HG02623 (cell line): ENCODE measurements around the gene NADSYN1.

Experiments used
- ATAC-seq: cut with Tn5 transposase; IDR thresholded peaks from one replicate; pipeline ENCODE4 v1.9.1; 2021; ENCODE audit warnings: moderate library complexity; ENCODE audit not compliant: unreplicated experiment

NADSYN1 gene

DNA sequence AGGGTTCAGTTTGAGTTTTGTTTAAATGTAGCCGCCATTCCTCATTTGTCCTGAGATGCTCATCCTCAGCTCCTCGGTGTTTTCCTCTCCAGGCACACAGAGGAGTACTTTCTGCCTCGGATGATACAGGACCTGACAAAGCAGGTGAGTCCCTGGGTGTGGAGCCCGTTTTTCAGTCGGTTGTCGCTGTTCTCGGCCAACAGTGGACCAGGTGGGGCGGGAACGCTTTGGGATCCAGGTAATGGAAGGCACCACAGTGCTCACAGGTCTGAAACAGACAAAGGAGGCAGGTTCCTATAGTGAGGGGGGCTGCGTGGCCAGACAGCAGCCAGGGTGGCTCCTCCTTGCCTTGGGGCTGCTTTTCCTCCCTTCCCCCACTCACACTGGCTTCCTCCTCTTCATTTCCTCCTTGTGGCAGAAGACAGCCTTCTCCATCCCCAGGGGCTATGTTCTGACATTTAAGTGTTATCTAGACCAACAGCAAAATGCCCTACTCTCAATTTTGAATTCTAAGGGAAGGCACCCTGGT lies 19.4 kb downstream of the NADSYN1 start:
- ATAC-seq = no peak

DNA sequence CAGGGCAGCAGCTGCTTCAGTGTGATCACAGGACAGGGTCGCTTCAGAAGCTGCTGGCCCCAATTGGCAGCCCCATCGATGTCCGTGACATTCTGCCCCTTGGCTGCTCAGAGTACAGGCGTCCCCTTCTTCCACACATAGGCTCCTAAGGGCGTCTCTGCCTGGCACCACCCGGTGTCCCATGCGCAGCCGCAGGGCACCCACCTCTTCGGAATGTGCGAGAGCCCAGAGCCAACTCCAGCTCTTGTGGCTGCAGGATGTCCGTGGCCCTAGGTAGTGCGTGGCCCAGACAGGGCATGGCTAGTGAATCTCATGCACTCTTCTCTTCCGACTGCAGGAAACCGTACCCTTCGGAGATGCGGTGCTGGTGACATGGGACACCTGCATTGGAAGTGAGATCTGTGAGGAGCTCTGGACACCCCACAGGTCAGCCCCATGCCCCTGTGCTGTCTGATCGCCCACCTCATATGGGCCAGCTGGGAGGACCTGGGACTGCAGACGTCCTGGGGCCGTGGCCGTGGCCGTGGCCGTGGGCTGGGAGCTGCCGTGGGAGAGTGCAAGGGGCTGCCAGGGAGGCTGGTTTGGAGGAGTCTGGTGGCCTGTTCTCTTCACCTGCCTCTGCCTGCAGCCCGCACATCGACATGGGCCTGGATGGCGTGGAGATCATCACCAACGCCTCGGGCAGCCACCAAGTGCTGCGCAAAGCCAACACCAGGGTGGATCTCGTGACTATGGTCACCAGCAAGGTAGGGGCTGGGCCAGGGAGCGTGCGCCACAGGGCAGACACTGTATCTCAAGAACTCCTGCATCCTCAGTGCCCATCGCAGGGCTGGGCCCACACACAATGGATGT lies 20.2 kb downstream of the NADSYN1 start:
- ATAC-seq = no peak

DNA sequence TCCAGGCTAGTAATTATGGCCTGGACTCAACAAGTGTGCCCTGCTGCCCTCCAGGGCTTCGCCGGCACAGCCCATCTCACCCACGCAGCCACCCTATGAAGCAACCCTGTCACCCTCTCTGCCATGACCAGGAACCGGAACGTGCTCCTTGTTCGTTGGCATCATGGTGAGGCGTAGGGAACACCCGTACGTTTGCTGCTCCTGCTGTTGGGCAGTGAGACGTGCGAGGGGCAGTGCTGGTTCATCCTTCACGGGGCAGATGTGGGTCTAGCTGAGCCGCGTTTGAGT lies 20.7 kb downstream of the NADSYN1 start:
- no peak for ATAC-seq

DNA sequence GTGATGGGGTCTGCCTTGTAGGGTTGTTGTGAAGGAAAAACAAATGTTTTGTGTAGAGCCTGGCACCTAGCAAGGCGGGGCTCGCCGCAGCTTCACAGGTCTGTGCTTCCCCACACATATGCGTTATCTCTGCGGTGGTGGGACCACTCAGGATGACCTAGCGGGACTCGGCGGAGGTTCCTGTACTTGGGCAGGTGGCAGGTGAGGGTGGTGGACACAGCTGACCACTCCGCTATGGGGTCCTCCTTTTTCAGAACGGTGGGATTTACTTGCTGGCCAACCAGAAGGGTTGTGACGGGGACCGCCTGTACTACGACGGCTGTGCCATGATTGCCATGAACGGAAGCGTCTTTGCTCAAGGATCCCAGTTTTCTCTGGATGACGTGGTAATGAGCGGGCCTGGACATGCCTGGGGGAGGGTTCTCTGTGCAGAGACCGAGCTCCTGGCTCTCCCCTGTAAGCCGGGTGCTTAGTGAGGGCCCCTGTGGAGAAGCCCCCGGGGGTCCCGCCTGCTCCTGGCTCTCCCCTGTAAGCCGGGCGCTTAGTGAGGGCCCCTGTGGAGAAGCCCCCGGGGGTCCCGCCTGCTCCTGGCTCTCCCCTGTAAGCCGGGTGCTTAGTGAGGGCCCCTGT lies 21.3 kb downstream of the NADSYN1 start:
- no peak for ATAC-seq

DNA sequence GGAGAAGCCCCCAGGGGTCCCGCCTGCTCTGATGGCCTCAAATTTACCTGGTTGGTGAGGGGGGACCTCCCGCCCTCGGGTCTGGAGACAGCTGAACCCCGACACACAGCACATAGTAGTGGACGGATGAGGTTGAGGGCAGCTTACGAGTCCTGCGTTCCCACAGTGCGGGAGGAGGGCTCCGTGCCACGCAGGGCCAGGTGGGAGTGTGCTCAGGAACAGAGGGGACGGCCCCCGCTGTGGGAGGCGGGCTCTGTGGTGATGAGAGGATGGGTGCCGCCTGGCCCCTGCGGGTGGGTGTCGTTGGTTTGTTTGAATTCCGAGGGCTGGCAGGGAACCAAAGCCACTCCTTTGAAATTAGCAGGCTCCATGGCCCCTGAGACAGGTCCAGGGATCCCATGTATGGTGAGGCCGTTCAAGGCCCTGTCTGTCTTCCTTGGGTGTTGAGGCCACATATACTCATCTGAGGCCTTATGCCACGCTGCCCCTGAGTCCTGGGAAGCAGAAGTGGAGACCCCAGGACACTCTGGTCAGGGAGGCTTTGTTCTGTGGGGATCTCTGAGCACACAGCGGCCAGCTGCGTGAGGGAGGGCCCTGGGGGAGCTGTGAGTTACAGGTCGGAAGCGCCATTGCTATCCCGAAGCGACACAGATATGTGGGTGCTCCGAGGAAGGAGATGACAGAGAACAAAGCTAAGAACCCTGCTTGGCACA lies 21.9 kb downstream of the NADSYN1 start:
- no peak for ATAC-seq

DNA sequence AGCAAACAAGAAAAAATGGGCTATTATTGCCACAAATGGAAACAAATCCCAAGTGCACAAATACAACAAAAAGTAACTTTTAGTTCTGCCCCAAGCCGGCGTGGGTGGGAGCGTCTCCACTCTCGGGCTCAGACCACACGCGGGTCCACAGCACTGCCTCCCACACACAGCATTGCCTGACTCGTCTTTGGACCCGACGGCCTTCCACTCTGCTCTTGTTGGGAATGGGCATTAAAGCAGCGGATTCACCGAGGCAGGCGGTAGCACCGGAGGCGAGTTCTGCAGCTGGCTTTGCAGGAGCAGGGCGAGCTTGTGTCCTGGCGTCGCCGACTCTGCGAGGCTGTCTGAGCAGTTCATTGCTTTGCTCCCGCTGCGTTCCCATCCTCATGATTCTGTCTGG lies 23.0 kb downstream of the NADSYN1 start:
- no peak for ATAC-seq

DNA sequence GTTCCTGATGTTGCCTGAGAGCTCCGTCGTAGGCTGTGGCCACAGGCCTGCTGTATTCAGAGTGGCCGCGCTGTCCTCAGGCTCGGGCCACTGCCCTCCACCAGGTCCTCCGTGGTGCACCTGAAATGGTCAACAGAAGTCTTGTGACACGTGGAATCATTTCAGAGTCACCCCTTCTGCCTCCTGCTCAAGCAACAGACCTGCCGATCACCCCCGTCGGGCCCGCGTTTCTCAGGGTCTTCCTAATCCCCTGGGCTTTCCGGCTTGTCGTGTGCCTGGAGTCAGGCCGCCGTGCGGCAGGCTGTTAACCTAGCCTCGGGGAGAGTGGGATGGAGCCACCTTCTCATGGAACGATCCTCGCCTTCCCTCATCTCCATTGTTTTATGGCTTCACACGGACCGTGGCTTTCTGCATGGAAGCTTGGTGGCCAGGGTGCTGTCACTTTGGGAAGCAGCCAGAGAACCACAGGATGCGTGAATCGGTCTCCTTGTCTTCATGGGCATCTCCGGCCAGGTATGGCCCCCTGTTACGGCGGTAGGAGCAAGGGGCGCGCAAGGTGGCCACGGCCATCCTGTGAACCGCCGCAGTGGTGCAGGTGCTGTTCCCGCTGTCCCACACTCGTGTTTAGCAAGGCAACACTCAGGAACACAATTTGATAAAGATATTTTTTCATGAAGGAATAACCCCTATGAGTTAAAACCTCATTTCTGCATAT lies 24.1 kb downstream of the NADSYN1 start:
- ATAC-seq = no peak

DNA sequence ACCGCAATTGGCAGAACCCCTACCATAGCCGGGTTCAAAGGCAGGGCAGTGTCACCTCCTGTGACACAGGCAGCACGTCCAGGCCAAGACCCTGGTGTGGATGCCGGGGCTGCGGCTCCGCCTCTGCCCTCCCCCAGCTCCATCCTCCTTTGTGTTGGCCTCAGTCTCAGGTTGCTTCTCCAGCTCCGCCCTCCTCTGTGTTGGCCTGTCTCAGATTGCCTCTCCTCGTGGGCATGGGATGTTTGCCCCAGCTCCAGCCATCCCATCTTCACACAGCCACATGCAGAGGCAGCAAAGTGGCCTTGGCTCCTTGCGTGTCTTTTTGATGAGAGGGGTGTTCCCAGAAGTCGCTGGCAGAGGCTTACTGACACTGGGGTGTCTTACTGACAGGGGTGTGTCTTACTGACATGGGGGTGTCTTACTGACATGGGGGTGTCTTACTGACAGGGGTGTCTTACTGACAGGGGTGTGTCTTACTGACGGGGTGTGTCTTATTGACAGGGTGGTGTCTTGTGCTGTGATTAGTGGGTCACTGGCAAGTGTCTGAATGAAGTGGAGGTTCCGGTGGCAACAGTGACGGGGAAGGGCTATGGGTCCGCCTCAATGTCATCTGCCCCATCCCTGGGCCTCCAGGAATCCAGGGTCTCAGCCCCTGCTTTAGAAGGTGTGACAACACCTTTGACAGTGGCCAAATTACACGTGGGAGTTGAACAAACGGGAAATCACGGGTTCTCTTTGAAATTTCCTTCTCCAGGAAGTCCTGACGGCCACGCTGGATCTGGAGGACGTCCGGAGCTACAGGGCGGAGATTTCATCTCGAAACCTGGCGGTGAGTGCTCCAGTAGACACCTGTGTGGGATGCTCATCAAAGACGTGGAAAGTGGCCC lies 24.9 kb downstream of the NADSYN1 start:
- no peak for ATAC-seq

DNA sequence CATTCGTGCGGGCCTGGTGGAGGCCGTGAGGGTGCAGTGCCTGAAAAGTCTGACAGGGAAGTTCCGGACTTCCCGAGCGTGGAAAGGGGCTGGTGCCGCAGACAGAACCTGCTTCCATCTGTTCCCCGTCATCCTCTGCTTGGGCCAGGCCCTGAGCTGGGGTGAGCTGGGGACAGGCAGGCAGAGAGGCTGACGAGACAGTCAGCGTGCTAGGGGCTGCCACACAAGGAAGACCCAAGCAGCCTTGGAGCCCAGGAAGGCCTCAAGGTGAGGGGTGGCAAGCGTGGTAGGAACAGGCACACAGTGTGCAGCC lies 25.5 kb downstream of the NADSYN1 start:
- ATAC-seq = no peak

DNA sequence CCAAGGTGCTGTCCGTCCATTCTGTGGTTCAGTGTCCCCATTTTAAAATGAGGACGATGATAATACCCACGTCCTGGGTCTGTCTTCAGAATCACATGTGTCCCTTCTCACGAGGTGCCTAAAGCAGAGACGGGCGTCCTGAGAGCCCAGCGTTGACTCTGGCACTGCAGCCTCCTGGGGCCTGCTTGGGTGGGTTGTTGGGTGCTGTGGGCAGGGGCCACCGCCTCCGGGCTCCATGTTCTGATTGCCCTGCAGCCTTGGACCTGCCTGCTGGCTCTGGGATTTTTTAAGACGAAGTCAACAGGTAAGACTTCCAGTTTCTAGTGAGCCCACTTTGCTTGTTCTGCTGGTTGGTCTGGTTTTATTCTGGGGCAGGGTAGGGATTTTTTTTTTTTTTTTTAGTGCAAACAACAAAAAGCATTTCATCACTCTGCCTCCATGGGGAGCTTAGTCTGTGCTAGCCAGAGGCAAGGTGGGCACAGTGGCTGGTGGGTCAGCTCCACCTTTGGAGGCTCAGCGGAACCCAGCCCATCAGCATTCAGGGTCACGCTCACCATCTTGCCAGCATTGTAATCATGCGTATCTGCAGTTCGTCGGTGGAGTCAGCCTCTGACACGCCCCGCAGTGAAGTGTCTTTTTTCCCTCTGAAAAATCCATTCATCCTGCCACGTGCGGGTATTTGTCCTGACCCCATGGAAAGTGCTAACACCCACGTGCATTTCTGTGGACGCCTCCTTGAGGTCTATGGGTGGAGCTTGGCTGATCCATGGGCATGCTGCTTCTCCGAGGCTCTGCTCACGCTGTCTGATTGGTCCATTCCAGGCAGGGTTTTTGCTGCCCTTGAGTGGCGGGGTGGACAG lies 28.3 kb downstream of the NADSYN1 start:
- ATAC-seq = no peak

DNA sequence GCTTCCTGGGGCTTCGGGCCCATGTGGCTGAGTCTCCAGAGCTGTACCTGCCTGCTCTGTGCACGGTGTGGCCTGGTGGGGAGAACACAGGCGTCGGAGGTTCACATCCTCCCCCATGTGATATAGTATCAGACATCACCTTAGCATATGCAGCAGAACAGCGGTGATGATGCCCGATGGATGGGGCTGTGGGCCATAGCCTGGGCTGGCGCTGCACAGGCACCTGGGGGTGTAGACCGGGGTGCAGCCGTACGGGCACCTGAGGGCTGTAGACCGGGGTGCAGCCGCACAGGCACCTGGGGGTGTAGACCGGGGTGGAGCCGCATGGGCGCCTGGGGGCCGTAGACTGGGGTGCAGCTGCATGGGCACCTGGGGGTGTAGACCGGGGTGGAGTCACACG lies 29.2 kb downstream of the NADSYN1 start:
- ATAC-seq = no peak

DNA sequence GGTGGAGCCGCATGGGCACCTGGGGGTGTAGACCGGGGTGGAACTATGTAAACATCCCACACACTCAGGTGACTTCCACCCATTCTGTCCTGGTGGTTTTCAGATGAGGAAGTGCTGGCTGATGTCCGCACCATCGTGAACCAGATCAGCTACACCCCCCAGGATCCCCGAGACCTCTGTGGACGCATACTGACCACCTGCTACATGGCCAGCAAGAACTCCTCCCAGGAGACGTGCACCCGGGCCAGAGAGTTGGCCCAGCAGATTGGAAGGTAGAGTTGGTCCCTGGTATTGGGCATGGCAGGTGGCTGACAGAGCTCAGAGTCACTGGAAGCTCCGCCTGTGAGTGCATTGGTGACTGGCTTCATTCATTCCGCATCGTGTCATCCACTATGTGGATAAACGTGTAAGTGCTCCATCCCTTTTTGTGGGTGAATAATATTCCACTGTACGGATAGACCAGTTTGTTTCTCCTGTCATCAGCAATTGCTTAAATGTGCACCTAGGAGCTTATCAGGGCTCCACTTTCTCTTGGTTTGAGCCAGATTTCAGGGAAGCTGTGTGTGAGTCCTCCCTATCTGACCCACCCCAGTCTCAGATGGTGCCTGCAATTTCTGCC lies 29.9 kb downstream of the NADSYN1 start:
- no peak for ATAC-seq

DNA sequence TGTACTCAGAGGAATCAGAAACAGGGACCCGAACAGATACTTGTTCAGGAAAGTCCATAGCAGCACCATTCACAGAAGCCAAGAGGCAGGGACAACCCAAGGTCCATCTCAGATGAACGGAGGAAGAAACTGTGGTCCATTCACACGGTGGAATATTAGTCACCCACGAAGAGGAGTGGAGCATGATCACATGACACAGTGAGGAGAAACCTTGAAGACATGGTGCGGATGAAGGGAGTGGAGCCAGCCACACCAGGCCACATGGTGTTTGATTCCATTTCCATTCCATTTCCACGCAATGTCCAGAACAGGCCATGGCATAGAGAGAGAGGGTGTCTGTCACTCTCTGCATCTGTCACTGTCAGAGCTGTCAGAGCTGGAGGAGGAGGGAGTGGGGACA lies 30.7 kb downstream of the NADSYN1 start:
- no peak for ATAC-seq

DNA sequence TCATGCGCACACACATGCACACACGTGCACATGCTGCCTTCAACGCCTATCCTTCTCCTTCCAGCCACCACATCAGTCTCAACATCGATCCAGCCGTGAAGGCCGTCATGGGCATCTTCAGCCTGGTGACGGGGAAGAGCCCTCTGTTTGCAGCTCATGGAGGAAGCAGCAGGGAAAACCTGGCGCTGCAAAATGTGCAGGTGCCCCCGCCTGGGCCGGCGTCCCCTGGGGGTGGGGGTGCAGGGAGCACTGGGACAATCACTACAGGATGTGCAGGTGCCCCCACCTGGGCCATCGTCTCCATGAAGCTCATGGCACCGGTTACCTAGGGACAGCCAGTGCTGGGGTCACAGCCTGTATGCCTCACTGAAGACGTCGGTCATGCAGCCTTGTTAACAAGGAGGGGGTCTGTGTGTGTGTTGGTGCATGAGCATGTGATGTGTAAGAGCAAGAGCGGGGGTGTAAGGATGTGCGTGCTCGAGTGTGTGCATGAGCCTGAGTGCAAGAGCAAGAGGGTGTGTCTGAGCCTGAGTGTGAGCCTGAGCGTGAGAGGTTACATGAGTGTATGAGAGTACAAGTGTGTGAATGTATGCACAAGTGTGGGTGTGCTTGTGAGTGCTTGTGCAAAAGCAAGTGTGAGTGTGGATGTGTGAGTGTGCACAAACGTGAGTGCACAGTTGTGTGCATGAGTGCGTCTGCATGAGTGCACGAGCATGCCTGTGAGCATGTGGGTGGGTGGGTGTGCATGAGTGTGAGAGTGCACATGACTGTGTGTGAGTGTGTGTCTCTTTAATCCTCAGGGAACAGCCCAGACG lies 31.5 kb downstream of the NADSYN1 start:
- no peak for ATAC-seq

DNA sequence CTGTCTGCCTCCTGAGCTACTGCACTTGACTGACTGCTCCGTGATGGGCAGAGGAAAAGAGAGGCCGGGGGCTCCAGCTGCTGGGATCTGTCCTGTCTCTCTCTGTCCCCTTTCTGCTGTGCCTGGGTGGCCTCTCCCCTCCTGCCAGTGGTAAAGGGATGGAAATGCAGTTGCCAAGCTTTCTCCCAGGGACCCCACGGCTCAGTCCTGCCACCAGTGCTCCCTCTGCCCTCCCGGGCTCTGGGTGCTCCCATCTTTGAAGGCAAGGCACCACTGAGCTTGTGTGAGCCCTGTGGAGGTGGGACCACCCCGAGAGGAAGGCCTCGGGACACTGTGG lies 32.0 kb downstream of the NADSYN1 start:
- ATAC-seq = no peak

DNA sequence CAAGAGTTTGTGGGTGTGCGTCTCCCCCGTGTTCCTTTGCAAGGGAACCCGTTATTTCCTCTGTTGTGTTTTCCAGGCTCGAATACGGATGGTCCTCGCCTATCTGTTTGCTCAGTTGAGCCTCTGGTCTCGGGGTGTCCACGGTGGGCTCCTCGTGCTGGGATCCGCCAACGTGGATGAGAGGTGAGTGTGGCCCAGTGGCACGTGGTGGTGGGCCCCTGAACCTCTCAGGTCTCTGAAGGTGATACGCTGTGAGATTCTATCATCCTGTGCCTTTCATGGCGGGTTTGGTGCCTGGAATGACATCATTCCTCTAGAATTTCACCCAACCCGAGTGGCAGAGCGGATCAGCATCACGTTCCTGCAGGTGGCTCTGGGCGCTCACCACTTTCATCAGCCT lies 32.5 kb downstream of the NADSYN1 start:
- no peak for ATAC-seq

DNA sequence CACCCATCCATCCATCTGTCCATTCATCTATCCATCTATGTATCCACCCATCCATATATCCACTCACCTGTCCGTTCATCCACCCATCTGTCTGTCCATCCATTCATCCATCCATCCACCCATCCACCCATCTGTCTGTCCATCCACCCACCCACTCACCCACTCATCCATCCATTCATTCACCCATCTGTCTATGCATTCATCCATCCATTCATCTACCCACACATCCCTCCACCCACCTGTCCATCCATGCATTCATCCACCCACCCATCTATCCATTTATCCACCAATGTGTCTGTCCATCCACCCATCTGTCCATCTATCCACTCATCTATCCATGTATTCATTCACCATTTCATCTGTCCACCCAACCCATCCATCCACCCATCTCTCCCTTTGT lies 33.3 kb downstream of the NADSYN1 start:
- ATAC-seq = no peak

DNA sequence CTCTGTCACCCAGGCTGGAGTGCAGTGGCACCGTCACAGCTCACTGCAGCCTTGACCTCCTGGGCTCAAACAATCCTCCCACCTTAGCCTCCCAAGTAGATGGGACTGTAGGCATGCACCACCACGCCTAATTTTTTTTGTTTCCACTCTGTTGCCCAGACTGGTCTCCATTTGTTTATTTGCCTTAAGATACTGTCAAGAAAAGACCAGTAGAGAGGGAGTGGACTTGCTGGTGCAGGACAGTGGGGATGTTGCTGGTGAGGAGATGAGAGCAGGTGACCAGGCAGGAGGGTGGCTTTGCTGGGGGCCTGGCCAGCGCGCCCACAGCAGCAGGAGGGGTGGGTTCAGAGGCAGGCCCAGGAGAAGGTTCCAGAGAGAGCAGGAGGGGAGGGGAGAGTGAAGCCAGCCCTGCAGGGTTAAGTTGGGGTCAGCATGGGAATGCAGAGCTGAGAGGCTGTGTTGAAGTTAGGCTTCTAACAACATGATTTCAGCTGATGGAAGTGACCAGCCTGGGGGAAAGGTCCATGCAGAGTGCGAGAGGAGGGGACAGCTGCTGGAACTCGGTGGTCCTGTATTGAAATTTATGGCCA lies 35.8 kb downstream of the NADSYN1 start:
- no peak for ATAC-seq
